Fibroblast of skin of abdomen (primary cell): Measurements from ENCODE around the gene KLHL8.
"Not testable (repeated sequence)": the region's sequence is repeated elsewhere in the genome, so short reads cannot be mapped to it uniquely, and the experiment has no call there.

Experiments
- DNase-seq: peaks from one replicate; pipeline ENCODE4 v3.0.0-alpha.2; 2013

Gene KLHL8

DNA sequence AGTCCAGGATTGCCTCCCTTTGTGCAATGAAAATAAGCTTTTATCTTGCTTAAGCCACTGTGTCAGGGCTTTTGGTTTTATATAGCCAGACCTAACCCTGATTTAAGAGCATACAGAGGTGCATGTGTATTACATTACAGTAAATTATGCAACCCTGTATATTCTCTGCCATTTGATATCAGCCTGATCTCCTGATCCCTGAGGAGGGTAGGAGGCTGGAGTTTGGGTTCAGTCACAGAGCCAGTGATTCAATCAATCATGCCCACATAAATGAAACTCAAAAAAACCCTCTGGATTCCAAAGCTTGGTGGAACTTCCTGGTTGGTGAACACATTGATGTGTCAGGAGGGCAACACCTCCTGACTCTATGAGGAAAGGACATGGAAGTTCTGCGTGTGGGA, 7.3 kb upstream of the KLHL8 start:
- no peak for DNase-seq

DNA sequence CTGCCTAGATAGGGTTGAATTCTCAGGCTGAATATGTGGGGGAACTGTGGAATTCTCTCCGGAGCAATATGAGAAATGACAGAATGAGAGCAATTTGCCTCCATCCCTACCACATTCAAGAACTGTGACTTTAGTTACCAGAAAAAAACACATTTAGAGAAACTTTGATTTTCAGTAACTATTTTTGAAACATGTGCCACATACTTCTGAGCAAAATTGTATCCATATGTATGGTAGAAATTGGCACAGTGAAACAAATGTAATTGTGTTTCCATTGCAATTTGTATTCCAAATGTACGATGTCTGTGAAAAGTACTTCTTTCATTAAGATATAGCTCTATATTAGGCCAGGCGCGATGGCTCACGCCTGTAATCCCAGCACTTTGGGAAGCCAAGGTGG, 5.5 kb upstream of the KLHL8 start:
- no peak for DNase-seq

DNA sequence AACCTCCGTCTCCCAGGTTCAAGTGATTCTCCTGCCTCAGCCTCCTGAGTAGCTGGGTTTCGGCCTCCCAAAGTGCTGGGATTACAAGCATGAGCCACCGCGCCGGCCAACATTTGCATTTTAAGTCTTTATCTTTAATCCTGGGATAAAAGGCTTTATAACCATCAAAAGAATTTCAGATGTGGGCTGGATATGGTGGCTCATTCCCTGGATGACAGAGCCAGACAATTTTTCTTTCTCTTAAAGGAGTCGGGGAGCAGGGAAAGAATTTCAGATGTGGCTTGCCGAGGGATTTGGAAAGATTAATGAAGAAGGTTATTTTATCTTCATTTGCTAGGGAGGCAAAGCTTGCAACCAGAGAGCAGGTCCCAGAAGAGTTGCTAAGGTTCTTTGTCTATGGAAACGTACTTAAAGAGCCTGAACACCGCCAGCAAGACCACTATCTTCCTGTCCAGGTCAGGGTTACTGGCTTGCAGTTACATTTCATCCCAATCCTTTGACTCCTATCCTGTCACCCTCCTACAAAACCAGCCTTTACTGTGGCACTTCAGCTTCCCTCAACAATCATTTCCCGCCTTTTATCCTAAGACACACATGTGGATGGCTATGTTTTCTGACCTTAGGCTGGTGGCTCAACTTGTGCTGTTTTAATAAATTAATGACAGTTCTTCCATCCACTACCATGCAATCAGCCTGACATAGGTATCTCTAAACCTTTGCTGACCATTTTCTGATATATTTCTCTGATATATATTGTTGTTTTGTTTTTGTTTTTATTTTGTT, 3.9 kb upstream of the KLHL8 start:
- peak; percentile 10 for DNase-seq

DNA sequence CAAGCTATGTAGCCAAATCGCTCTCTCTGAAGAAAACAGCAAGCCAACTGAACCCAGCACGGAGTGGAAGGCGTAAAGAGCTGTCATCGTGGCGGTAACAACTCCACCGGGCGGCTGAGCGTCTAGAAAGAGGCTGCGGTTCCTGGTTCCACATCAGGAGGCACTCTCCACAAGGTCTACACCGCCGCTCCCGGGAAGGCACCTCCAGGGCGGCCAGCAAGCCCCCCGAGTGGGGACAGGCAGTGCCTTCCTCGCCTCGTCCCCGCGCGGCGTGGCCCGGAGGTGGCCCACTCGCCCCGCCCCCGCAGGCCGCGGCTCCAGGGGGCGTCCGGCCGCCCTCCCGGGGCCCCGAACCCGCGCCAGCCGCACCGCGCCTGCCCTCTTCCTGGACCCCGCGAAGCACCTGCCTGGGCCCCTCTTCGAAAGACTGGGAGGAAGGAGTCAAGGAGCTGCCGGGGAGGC, 755 bp downstream of the KLHL8 start:
- peak; percentile 36 for DNase-seq

DNA sequence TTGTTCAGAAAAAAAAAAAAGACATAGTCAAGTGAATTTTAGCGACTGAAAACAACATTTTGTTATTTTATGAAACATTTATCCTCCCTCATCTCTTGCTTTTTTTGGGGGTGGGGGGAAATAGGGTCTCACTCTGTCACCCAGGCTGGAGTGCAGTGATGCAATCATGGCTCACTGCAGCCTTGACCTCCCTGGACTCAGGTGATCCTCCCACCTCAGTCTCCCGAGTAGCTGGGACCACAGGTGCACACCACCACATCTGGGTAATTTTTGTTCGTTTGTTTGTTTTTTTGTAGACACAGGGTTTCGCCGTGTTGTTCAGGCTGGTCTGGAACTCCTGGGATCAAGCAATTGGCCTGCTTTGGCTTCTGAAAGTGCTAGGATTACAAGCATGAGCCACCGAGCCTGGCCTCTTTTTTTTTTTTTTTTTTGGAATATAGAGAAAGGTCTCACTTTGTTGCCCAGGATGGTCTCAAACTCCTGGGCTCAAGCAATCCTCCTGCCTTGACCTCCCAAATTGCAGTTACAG, 3.1 kb downstream of the KLHL8 start:
- DNase-seq: not testable (repeated sequence)

- no peak for DNase-seq
Measured at GRCh38 chr4:87216469-87216868, 3.9 kb downstream of the KLHL8 start.

DNA sequence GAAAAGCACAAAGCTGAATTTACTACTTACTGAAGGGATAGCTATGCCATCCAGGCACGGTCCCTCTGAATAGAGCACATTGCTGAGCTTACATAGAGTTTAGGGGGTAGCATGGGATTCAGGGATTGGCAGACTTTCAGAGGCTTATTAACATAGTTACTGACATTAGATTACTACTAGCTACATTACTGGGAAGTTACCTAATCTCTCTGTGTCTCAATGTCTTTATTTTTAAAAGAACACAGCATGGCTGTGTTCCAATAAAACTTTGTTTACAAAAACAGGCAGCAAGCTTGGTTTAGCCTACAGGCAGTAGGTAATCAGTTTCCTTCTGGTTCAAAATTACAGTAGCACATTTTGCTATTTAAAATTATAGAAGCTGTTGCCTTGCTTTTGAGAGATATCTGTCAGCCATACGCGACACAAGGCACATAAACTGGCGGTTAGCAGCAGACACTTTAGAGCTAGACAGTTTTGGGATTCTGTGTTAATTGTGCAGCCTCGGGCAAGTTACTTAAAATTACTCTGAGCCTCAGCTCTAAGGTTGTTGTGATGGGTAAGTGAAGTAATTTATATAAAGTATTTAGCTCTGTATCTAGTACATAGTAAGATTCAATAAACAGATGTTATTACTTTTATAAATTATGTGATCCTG, 6.9 kb downstream of the KLHL8 start:
- no peak for DNase-seq

- no peak for DNase-seq
Measured at GRCh38 chr4:87211249-87211952, 9.0 kb downstream of the KLHL8 start.

- DNase-seq: no peak
Measured at GRCh38 chr4:87209696-87210095, 10.7 kb downstream of the KLHL8 start.

GRCh38 chr4:87209182-87209581, 11.2 kb downstream of the KLHL8 start:
- no peak for DNase-seq

DNA sequence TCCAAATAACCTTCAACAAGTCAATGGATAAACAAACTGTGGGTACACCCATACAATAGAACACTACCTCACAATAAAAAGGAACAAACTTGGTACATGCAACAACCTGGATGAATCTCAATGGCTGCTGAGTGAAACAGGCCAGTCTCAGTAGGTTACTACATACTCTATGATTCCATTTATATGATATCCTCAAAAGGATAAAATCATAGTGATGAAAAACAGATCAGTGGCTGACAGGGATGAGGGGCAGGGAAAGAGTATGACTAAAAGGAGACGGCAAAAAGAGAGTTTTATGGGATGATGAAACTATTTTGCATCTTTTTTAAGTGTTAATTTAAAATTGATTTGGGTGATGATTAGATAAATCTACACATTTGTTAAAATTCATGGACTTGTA, 15.9 kb downstream of the KLHL8 start:
- DNase-seq: no peak

DNA sequence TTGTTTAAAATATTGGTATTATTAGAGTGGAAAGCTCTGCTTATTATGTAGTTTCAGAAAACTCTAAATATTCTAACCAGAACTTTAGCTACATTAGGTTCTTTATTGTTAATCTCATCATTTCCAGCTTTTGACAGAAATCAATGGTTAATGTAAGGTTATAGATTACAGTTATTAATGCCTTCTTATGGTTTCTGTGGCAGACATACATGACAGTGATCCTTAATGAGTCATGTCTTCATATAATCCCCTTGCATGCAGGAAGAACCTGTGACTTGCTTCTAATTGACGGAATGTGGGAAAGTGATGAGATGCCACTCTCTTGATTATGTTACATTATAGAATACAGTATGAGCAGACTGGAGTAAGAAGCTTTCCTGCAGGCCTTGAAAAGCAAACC, 23.5 kb downstream of the KLHL8 start:
- DNase-seq: no peak

- DNase-seq: no peak
Measured at GRCh38 chr4:87196146-87196545, 24.3 kb downstream of the KLHL8 start.

DNA sequence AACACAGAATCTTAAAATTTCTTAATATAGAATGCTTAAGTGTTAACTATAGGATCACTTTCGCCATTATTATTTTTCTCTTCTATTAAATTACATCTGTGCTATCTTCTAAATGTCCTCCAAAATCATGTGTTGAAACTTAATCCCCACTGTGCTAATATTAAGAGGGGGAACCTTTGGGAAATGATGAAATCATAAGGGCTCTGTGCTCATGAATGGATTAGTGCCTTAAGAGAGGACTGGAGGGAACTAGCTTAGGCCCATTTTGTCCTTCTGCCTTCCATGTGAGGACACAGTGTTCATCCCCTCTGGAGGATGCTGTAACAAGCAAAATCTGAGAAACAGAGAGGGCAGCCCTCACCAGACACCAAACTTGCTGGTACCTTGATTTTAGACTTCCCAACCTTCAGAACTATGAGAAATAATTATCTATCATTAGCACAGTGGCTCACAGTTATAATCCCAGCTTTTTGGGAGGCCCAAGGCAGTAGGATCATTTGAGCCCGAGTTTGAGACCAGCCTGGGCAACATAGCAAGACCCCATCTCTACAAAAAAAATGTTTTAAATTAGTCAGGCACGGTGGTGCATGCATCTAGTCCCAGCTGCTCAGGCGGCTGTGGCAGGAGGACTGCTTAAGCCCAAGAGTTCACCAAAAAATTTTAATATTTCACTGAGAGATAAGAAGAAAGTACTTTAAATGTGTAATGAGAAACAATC, 26.3 kb downstream of the KLHL8 start:
- DNase-seq: no peak

GRCh38 chr4:87192145-87192919, 28.1 kb downstream of the KLHL8 start:
- DNase-seq: peak; percentile 46

- no peak for DNase-seq
Measured at GRCh38 chr4:87188932-87189331, 31.5 kb downstream of the KLHL8 start.

- peak; percentile 73 for DNase-seq
Measured at GRCh38 chr4:87188048-87188447, 32.4 kb downstream of the KLHL8 start.

- DNase-seq: no peak
Measured at GRCh38 chr4:87185146-87185870, 35.1 kb downstream of the KLHL8 start.

DNA sequence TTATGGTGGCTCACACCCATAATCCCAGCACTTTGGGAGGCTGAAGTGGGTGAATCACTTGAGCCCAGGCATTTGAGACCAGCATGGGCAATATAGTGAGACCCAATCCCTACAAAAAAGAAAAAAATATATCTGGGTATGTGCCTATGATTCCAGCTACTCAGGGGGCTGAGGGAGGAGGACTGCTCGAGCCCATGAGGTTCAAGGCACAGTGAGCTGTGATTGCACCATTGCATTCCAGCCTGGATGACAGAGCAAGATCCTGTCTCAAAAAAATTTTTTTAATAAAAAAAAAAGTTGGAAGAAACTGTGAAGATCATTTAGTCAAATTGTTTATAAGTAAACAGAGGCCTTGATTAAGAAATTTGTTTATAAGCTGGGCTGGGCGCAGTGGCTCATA, 39.7 kb downstream of the KLHL8 start:
- DNase-seq: peak; percentile 34

GRCh38 chr4:87179751-87180150, 40.7 kb downstream of the KLHL8 start:
- peak; percentile 38 for DNase-seq

- no peak for DNase-seq
Measured at GRCh38 chr4:87174672-87175071, 45.7 kb downstream of the KLHL8 start.
